CD1c-positive myeloid dendritic cell (primary cell): ENCODE data around the gene STK4.
A peak's percentile ranks its signal among the peaks of the same experiment; 100 is the strongest.

Source experiments
- DNase-seq: peaks from one replicate; pipeline ENCODE4 v3.0.0-alpha.2; 2016; ENCODE audit errors: extremely low spot score

STK4 gene

GRCh38 chr20:44954211-44954610, 12.1 kb upstream of the STK4 start:
- no peak for DNase-seq

GRCh38 chr20:44955270-44955669, 11.0 kb upstream of the STK4 start:
- no peak for DNase-seq

- no peak for DNase-seq
Observed at GRCh38 chr20:44956410-44956809, 9.9 kb upstream of the STK4 start.

DNA sequence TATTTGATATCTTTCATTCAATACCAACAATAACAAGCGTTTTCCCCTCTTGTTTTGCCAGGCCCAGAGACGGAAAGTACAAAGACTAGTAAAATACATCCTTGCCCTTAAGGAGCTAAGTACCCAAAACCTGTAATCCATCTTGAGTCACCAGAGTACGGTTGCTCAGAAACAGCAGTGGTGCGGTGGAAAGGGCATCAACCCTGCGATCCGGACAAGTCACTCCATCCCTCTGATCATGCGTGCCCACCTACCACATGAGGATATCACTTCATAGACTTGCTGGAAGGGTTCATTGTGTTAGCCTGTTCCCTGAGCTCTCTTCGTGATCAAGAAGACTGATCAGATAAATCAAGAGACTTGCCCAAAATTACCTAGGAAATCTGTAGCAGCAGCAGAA, 8.0 kb upstream of the STK4 start:
- DNase-seq = no peak

DNA sequence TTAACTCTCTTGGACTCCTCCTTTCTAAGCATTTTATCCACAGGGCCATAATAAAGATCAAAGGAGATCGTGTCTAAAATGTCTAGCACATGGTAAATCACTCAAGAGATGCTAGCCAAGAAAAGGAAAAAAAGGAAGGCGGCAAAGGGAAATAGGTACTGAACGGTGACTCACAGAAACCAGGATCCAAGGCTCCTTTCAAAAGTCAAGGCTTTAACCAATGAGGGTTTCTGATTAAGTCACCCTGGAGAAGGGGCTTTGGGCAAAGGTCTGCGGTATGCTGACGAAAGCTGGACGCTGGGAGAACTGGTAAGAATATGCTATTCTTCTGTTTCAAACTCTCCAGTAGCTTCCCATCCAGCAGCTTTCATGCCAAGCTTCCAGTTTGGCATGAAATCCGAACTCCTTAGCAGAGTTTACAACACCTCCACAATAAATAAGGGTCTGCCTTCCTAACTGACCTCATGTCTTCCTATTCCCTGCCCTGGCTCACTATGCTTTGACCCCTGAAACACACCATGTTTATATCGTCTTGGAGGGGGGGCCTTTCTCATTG, 7.2 kb upstream of the STK4 start:
- DNase-seq = peak; percentile 77

- peak; percentile 79 for DNase-seq
Observed at GRCh38 chr20:44959638-44960102, 6.6 kb upstream of the STK4 start.

GRCh38 chr20:44960103-44960852, 6.0 kb upstream of the STK4 start, which contains the start of gene TOMM34:
Gene TOMM34 (minus strand): TSS chr20:44960397. CDS start chr20:44960333, 64 bp downstream.
- peak; percentile 97 for DNase-seq

- DNase-seq = no peak
Observed at GRCh38 chr20:44961011-44961869, 5.1 kb upstream of the STK4 start.

DNA sequence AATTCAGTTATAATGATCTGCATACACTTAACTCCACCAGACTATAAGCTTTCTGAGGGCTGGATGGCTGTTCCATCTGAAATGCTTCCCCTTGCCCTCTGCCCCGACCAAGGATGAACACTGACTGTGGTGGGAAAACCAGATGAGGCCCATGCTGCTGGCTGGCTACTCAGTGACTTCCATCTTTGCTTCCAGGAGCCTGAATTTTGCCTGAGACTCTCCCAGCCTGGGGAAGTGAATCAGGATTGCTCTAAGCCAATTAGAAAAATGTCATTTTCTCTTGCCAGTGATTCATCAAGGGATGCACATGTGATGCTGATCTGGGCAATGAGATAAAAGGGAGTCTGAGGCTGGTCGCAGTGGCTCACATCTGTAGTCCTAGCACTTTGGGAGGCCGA, 4.4 kb upstream of the STK4 start:
- DNase-seq = no peak

GRCh38 chr20:44962483-44962882, 3.8 kb upstream of the STK4 start:
- DNase-seq = peak; percentile 31

DNA sequence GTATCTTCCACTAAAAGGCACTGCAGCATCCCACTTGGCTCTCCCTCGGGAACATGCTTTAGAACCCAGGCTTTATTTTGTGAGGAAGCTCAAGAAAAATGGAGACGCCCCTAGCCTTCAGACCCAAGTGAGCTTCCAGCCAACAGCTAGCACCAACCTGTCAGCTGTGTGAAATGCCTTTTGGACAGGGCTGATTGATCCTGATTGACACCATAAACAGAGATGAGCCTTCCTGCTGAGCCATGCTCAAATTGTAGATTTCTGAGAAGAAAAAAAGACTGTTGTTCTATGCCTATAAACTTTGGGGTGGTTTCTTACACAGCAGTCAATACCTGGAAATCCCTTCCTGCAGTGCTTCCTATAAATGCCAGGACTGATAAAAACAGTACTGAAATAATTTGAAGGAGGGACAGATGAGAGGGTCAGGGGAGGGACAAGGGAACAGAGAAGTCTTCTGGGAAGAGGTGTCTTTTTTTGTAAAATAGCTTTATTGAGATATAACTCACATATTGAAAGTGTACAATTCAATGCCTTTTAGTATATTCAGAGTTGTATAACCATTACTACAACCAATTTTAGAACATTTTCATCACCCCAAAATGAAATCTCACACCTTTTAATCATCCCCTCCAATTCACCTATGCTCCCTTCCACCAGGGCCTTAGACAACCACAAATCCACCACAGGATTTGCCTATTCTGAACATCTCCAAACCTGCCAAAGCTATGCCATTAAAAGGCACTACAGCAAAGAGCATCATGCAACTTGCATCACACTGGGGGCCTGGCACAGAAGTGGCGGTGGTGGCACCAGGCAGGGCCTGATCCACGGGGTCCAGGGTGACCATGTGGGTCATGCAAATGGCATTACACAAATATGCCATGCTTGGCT, 2.7 kb upstream of the STK4 start:
- DNase-seq = no peak

- no peak for DNase-seq
Observed at GRCh38 chr20:44965651-44966029, 672 bp upstream of the STK4 start.

- peak; percentile 69 for DNase-seq
Observed at GRCh38 chr20:44967207-44967807, 995 bp downstream of the STK4 start.

GRCh38 chr20:44969300-44969894, 3.1 kb downstream of the STK4 start:
- peak; percentile 34 for DNase-seq

GRCh38 chr20:44970243-44970757, 4.0 kb downstream of the STK4 start:
- peak; percentile 69 for DNase-seq

- no peak for DNase-seq
Observed at GRCh38 chr20:44973053-44973452, 6.7 kb downstream of the STK4 start.

- no peak for DNase-seq
Observed at GRCh38 chr20:44976698-44977097, 10.4 kb downstream of the STK4 start.

GRCh38 chr20:44979090-44979621, 12.8 kb downstream of the STK4 start:
- DNase-seq = peak; percentile 95

DNA sequence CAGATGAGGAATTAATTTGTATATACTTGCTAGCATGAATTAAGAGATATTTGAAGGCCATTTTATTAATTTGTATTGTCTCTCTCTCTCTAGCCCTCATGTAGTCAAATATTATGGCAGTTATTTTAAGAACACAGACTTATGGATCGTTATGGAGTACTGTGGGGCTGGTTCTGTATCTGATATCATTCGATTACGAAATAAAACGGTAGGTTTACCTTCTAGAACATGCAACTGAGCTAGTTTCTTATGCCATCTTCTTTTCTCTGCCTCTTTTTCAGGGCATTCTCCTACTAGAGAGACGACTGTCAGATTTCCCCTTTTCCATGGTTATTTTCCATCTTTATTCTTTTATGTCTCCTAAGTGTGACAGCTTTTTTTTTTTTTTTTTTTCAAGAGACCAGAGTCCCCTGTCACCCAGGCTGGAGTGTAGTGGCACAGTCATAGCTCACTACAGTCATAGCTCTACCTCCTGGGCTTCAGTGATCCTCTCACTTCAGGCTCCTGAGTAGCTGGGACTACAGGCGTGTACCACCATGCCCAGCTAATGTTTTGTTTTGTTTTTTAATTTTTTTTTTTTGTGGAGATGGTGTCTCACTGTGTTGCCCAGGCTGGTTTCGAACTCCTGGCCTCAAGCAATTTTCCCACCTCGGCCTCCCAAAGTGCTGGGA, 15.6 kb downstream of the STK4 start:
- DNase-seq = no peak
